UCSD-AML1 (cell line): ENCODE data around the gene TRAM2.
A peak's percentile ranks its signal among the peaks of the same experiment; 100 is the strongest.

Experiments
- DNase-seq: peaks from one replicate; lab custom pipeline; 2025; ENCODE audit not compliant: unreplicated experiment; lab: John Stamatoyannopoulos, UW

The TRAM2 gene

GRCh38 chr6:52595000-52595795 lies 18.3 kb upstream of the TRAM2 start:
- no peak for DNase-seq

- DNase-seq, result no peak
These were observed 17.4 kb upstream of the TRAM2 start for GRCh38 chr6:52594221-52594620.

- DNase-seq, result no peak
These were observed 15.0 kb upstream of the TRAM2 start for GRCh38 chr6:52591832-52592231.

GRCh38 chr6:52590152-52590891 lies 13.5 kb upstream of the TRAM2 start:
- DNase-seq, result no peak

GRCh38 chr6:52588710-52589091 lies 11.8 kb upstream of the TRAM2 start:
- no peak for DNase-seq

- no peak for DNase-seq
These were observed 11.3 kb upstream of the TRAM2 start for GRCh38 chr6:52588087-52588709.

GRCh38 chr6:52587001-52587400 lies 10.1 kb upstream of the TRAM2 start:
- DNase-seq, result no peak

GRCh38 chr6:52584203-52584602 lies 7.3 kb upstream of the TRAM2 start:
- no peak for DNase-seq

- no peak for DNase-seq
These were observed 6.1 kb upstream of the TRAM2 start for GRCh38 chr6:52582996-52583395.

- no peak for DNase-seq
These were observed 5.6 kb upstream of the TRAM2 start for GRCh38 chr6:52582446-52582845.

GRCh38 chr6:52580905-52581304 lies 4.0 kb upstream of the TRAM2 start:
- no peak for DNase-seq

GRCh38 chr6:52579006-52579660 lies 2.3 kb upstream of the TRAM2 start:
- no peak for DNase-seq

- no peak for DNase-seq
These were observed 1.1 kb upstream of the TRAM2 start for GRCh38 chr6:52577778-52578463.

GRCh38 chr6:52576392-52577021 lies 353 bp downstream of the TRAM2 start:
- DNase-seq, result peak; percentile 86

GRCh38 chr6:52576054-52576391 lies 837 bp downstream of the TRAM2 start:
- no peak for DNase-seq

- DNase-seq, result no peak
These were observed 1.4 kb downstream of the TRAM2 start for GRCh38 chr6:52575502-52575892.

GRCh38 chr6:52574709-52575501 lies 2.0 kb downstream of the TRAM2 start:
- peak; percentile 46 for DNase-seq

- no peak for DNase-seq
These were observed 3.6 kb downstream of the TRAM2 start for GRCh38 chr6:52573295-52573694.

GRCh38 chr6:52572536-52572935 lies 4.3 kb downstream of the TRAM2 start:
- no peak for DNase-seq
